Choroid plexus epithelial cell (primary cell): ENCODE results near the gene ITGA11.

Source experiments
- DNase-seq: peaks from one replicate; pipeline ENCODE4 v3.0.0-alpha.2; 2010; ENCODE audit warnings: low read depth
- H3K4me3 ChIP-seq: 2 replicates; pipeline ENCODE4 v1.5.1; 2011; ENCODE audit warnings: low read depth, mild to moderate bottlenecking, control low read depth, low read length, moderate library complexity
- TF ChIP-seq, protein P1 (sequence below): conservative IDR thresholded peaks from 2 replicates; pipeline ENCODE4 v1.5.1; 2011; ENCODE audit warnings: low read depth, mild to moderate bottlenecking, control low read depth, inconsistent platforms, low read length, moderate library complexity

The ITGA11 gene

DNA sequence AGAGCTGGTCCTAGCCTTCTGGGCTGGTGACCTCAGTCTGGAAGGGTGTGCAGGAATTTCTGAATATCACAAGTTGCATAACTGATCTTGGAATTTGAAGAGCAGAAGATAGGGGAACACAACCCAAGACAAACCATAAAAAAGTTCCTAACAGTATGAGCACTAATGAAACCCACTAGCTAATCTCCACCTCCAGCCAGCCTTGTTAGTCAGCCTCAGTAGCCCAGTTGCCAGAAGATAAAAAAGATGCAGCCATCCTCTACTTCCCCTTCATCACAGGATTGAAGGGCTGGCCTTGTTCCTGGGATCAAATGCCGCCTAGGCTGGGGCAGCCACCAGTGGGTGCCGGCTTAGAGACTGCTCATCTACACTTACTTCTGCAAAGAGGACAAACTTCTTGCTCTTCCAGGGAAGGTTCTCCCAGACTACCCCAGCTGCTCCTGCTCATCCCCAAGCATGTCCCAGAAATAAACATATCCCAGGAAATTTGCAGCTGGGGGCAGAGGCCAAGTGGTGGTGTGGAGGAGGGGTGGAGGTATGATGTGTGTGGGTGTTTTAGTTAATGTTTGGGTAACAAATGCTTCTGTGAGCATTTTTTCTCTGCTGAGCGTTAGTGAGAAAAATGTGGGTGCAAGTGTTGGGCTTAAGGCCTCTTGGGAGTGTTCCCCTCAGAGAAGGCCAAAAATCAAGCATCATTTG lies 9.2 kb upstream of the ITGA11 start:
- no peak for DNase-seq
- no peak overlapping the region for H3K4me3 ChIP-seq
- TF ChIP-seq, protein P1, sequence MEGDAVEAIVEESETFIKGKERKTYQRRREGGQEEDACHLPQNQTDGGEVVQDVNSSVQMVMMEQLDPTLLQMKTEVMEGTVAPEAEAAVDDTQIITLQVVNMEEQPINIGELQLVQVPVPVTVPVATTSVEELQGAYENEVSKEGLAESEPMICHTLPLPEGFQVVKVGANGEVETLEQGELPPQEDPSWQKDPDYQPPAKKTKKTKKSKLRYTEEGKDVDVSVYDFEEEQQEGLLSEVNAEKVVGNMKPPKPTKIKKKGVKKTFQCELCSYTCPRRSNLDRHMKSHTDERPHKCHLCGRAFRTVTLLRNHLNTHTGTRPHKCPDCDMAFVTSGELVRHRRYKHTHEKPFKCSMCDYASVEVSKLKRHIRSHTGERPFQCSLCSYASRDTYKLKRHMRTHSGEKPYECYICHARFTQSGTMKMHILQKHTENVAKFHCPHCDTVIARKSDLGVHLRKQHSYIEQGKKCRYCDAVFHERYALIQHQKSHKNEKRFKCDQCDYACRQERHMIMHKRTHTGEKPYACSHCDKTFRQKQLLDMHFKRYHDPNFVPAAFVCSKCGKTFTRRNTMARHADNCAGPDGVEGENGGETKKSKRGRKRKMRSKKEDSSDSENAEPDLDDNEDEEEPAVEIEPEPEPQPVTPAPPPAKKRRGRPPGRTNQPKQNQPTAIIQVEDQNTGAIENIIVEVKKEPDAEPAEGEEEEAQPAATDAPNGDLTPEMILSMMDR: no peak

DNA sequence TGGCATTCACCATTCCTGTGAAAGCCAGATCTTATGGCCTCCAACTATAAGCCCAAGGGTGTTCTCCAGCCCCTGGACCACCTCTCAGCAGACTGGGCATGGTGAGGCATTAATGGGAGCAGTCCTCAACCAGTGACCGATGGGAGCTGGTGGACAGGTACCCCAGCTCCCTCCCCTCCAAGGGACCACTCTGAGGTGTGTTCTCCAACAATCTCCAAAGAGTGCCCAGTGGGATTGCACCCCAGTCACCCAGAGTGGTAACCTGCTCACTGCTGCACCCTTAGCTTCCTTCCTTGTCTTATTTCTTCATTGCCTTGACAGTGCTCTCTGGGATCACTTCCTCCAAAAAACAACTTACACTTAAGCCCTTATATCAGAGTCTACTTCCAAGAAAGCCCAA lies 8.2 kb upstream of the ITGA11 start:
- TF ChIP-seq, protein P1: no peak
- no peak for DNase-seq
- H3K4me3 ChIP-seq: no peak overlapping the region

DNA sequence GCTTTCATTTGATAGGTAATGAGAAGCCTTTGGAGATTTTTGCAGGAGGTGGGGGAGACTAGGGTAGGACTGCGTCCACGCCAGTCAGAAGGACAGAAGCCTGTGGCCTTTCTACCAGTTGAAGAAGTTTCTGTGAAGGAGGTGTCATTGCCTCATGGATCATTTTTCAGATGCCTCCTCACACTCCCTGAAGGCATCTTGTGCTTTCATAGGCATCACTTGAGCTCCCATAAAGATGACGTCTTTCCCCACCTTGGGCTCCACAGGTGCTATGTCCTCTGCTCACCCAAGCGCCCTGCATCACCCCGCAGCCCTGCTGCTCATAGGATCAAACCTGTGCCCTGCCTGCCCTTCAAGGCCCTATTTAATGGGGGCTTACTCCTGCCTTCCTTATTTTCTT lies 7.5 kb upstream of the ITGA11 start:
- TF ChIP-seq, protein P1: no peak
- H3K4me3 ChIP-seq: no peak overlapping the region
- no peak for DNase-seq

GRCh38 chr15:68436680-68437079 lies 4.7 kb upstream of the ITGA11 start:
- DNase-seq: no peak
- TF ChIP-seq, protein P1: no peak
- H3K4me3 ChIP-seq: no peak overlapping the region

GRCh38 chr15:68435966-68436365 lies 4.0 kb upstream of the ITGA11 start:
- DNase-seq: no peak
- no peak overlapping the region for H3K4me3 ChIP-seq
- TF ChIP-seq, protein P1: no peak

GRCh38 chr15:68434021-68434420 lies 2.1 kb upstream of the ITGA11 start:
- DNase-seq: no peak
- H3K4me3 ChIP-seq: no peak overlapping the region
- TF ChIP-seq, protein P1: no peak

DNA sequence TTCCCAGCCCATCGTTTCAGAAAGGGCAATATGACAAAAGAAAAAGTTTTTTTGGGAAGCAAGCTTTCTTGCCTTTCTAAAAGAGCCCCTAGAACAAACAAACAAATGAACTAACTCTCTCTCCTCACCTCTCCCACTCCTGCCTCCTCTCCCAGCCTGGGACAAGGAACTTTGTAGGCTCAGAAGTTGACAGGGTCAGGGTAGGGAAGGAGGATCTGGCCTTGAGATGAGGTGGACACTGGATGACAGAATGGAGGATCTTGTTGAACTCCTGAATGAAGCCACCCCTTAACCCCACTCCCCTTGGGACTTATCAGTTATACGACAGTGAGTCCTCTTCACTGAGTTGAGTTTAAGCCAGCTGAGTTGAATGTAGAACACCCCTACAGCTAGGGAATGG lies 1.6 kb upstream of the ITGA11 start:
- no peak overlapping the region for H3K4me3 ChIP-seq
- TF ChIP-seq, protein P1: no peak
- no peak for DNase-seq
